Iris pigment epithelial cell (primary cell): Measurements from ENCODE around the gene CNOT6L.
"Not testable (repeated sequence)": the region's sequence is repeated elsewhere in the genome, so short reads cannot be mapped to it uniquely, and the experiment has no call there.

ENCODE experiments used
- DNase-seq: peaks from one replicate; pipeline ENCODE4 v3.0.0-alpha.2; 2011; ENCODE audit warnings: low read depth

Gene CNOT6L

GRCh38 chr4:77782102-77782835 lies 36.9 kb downstream of the CNOT6L start:
- DNase-seq = no peak

DNA sequence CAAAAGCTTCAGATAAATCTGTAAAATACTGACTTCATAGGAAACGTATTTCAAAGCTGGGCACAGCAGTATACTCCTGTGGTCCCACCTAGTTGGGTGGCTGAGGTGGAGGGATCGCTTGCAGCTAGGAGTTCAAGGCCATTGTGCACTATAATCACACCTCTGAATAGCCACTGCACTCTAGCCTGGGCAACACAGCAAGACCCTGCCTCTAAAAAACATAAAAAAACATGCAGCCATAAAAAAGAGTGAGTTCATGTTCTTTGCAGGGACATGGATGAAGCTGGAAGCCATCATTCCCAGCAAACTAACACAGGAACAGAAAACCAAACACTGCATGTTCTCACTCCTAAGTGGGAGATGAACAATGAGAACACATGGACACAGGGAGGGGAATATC lies 38.4 kb downstream of the CNOT6L start:
- DNase-seq = not testable (repeated sequence)

DNA sequence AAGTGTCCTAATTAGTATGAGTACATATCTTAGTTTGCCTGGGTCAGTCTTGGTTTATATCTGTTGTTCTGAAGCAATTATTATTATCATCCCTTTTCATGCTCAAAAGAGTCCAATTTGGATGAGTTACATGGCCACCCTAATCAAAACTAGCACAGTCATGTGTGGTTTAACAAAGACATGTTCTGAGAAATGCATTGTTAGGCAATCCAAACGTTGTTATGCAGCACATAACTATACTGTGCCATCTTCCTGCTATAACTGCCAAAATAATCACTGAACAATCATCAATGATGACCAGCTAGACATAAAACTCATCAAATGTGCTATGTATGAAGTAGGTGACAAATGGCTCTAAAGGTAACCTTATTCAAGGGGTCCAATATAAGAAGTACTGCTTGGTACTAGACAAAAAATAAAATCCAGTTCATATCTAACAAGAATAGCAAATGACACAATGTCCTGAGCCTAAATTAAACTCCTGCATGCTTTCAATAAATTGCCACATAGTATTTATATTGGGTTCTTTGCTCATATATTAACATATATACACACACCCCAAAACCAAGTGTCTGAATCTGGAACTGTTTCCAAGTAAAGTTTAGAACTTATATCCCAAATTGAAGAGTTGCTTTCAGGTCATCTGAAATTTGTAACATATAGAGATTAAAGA lies 41.9 kb downstream of the CNOT6L start:
- peak; percentile 45 for DNase-seq

DNA sequence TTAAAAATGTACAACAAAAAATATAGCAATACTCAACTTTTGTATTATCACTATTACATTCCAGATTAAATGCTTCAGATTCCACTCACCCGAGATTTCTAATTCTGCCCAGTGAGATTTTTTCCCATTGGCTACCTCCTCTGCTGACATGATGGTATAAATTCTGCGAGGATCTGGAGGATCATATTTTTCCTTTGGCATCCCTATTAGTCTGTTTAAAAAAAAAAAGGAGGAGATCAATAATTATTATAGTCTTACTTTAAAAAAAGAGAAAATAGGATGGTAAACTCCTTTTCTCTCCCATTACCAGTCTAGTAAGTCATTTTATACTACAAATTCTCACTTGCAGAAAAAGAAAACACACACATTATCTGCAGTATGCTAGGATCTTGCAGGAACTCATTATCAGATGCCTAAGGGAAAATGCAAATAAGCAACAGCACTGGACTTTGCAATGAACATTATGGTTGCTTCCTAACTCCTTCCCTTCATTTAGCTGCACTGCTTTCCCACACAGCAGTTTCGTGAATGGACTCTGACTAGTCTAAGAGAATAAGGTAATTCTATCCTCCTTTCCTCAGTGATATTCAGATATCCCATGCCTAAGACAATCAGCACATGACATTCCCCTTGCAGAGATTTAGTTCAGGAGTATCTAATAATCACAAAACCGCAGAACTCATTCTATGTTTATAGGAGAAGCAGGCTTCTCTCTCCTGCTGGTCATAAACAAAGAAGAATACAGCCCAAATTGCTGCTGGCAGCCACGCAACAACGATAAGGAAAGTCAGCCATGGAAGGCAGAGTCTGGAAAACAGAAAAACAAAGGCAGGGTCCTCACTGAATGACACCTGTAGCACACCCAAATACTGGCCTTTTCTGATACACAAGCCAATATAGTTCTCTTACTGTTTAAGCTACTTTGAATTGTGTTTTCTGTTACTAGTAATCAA lies 42.7 kb downstream of the CNOT6L start:
- DNase-seq = peak; percentile 7

DNA sequence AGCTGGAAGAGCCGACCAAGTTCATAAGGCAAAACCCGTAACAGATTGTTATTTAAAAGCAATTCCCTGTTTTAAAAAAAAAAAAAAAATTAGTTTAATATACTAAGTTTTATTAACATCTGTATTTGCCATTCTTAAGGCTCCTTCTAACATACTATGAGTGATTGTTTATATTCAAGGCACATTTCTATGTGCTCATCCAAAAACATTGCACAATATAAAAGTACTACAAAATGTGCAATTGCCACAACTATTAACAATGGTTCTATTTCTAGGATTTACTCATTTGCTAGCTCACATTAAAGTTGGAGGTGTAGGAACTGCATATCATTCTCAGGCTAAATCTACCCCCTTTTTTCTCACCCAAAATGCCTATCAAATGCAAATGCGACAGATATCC lies 46.1 kb downstream of the CNOT6L start:
- DNase-seq = peak; percentile 61

- no peak for DNase-seq
Measured at GRCh38 chr4:77771566-77771965, 47.6 kb downstream of the CNOT6L start.

GRCh38 chr4:77765720-77766119 lies 53.4 kb downstream of the CNOT6L start:
- DNase-seq = no peak

- no peak for DNase-seq
Measured at GRCh38 chr4:77762531-77762930, 56.6 kb downstream of the CNOT6L start.

DNA sequence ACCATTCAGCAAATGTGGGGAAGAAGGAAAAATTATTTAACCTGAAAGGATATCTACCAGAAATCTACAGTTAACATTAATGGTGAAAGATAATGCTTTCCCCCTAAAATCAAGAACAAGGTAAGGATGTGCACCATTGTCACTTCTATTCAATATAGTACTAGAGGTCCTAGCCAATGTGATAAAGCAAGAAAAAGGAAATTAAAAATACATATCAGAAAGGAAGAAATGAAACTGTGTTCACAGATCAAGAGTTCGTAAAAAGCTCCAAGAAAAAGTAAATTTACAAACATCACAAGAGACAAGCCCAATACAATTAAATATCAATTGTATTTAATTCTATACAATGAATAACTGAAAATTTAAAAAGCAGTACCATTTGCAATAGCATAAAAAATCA lies 57.6 kb downstream of the CNOT6L start:
- DNase-seq = no peak

DNA sequence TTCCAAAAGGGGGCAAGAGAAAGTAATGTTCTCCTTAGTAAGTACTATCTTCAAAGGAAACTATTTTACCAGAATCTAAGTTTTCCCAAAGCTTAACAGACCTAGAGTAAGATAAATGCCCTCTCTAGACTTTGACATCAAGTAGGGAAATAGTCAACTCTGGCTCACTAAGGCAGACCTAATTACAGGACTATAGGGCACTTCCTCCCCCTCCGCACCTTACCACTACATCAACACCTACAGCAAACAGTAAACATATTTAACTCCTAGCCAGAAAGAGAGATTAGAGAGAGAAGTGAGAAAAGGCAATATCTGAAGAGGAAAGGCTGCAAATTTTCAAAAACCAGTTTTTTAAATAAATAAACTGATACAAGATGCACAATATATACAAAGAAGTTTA lies 60.4 kb downstream of the CNOT6L start:
- DNase-seq = no peak

DNA sequence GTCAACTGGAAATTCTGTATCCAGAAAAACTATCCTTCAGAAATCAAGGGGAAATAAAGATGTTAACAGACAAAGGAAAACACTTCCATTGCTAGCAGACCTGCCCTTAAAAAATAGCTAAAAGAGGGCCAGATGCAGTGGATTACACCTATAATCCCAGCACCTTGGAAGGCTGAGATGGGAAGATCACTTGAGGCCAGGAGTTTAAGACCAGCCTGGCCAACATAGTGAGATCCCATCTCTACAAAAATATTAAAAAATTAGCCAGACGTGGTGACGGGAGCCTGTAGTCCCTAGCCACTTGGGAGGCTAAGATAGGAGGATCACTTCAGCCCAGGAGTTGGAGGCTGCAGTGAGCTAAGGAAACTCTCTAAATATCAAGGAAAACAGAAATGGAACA lies 67.4 kb downstream of the CNOT6L start:
- DNase-seq = no peak

GRCh38 chr4:77745792-77746191 lies 73.4 kb downstream of the CNOT6L start:
- peak; percentile 2 for DNase-seq

DNA sequence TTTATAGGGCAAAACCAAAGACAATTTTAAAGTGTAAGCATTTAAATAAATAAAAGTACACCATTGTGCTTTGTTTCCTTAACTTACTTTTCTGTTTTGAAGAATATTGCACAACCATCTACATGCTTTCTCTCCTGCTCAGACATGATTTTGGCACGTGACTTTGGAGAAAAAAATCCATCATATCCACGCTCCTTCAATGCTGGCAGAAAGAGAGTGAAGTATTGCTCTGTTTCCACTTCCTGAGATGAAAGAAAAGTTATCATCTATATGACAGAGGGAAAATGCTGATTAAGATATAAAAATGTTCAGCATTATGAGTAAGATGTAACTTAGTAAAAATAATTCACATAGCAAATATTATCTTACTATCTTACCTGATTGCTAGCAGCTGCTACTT lies 77.1 kb downstream of the CNOT6L start:
- peak; percentile 39 for DNase-seq

DNA sequence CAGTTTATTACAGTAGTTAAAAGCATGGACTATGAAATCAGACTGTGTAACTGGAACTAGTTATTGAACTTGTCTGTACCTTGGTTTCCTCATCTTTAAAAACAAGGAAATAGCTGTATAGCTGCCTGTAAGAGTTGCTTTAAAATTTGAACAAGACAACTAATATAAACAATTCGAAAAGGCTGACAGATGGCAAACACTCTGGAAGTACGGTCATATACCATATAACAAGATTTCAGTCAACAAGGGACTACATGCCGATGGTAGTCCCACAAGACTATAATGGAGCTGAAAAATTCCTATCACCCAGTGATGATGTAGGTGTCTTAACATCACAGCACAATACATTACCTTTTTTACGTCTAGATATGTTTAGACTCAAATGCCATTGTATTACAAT lies 78.7 kb downstream of the CNOT6L start:
- no peak for DNase-seq

GRCh38 chr4:77734928-77735327 lies 84.2 kb downstream of the CNOT6L start:
- peak; percentile 93 for DNase-seq

DNA sequence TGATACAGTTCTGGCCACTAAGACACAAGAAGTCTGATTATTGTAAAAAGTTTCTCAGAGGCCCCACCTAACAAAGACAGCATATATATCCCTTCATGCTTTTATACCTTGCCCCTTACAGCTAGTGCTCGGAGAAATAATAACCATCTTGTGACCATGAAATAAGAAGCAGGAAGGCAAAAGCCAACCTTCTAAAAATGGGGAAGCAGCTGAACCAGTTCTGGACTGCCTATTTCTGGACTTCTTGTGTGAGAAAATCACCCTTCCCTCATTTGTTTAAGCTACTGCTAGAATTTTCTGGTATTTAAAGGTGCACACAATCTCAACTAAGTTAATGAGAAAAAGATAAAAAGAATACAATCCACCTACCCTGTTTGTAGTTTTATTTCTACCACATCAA lies 87.5 kb downstream of the CNOT6L start:
- DNase-seq = no peak

DNA sequence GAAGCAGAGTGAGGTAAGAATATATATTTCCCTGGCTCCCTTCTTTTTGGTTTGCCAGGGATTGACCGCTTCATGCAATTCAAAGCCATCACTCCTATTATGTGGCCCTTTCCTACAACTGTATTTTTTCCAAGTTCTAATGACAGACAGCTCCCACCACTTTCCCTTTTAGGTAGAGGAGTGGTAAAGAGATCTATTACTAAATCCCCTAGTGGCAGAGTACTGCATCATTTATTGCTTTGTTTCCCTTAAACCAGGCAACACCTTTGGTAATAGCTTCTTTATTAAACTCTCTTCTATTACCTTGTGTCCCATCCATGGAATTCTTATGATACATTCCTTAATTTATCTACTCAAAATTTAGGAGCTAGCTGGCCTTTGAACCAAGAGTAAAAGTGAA lies 90.7 kb downstream of the CNOT6L start:
- no peak for DNase-seq

DNA sequence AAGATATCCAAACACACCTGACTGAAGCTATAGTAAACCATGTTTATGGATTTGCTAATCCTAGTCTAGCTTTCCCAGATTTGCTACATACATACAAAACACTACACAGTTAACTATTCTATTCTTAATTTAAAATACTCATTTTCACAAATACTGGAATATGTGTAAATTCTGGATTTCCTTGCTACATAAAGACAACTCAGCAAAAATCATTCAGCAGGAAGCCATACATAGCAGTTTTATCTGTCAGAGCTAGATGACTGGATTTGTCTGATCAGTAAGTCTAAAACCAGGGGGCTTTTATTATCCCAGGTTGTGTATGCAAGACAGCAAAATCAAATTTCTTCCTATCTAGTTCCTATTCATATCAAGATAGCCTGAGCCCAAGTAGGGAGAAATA lies 98.1 kb downstream of the CNOT6L start:
- DNase-seq = no peak

DNA sequence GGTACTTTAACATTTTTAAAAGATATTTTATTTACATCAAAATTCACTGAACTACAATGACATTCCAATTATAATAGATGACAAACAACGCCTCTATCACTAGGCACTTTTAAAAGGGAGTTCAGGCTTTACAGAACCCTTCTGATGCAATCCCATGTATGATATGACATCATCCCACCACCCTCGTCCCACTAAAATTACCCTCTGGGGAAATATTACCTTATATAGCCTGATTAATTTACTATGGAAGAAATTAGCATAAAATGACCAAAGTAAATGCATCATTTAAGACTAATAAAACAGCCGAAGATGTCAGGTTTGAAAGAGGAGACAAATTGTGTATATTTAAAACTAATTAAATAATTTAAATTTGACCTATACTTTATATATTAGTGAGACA lies 100.7 kb downstream of the CNOT6L start:
- DNase-seq = not testable (repeated sequence)

DNA sequence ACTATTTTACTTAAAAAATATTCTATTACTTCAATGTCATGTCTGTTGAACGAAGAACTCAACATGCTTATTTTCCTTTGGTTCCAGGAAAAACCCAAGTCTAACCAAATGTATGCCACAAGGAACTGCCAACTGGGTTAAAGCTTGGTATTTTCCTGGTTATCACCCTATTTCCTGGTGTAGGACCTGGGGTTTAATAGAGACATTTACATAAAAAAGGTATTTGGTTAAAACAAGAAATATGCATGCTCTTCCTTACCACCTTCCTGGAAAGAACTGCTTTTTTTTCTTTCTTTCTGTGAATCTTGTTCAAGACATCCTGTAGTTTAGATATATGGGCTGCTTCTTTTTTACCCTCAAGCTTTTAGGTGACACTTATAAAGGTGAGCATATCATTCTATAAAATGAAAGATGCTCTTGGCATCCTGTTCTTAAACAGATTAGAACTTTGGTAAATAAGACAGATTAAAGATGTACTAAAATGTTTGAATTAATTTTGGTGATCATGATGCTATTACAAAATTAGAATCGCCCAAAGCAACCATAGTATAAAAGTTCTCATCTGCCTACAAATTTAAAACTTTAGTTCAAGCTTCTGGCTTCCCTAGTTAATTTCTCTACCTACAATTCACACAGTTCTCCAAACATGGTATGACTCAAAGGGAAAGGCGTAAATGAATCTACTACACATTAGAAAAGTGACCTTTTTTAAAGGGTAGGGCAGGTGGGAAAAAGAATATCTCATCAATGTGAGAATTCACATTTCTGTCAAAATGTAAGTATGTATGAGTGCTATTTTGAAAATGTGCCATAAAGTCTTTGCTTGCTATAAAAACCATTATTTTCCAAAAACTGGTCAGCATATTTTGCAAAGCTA lies 103.5 kb downstream of the CNOT6L start:
- DNase-seq = no peak

DNA sequence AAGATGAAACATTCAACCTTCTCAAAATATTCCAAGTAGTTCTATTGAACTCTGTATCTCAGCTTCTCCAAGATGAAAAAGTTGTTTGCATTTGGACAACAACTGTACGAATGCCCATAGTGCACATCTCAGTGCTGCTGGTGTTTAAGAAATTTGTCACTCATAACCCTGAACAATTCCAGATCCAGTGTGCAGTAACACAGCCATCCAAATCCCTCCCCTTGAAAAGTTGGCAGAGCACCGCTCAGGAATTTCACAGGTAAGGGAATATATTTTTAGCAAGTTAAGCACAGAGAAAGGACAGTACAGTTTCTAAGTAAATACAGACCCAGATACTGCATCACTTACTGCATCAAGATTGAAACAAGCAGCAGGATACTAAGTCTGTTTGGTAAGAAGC lies 104.7 kb downstream of the CNOT6L start:
- DNase-seq = no peak

GRCh38 chr4:77713884-77714283 lies 105.3 kb downstream of the CNOT6L start:
- no peak for DNase-seq
